BLaER1 treated with 17β-estradiol and CSF1 and Interleukin-3, amounts not matched to agents 10 nM and 100 nM (cell line): ENCODE results near the gene KCNC1.

Experiments used
- H3K27ac ChIP-seq, 11 experiments: shearing (Covaris generic); formaldehyde crosslinking; 2 replicates each; pipeline ENCODE4 v1.8.1; 2022
- H3K27me3 ChIP-seq, 11 experiments: shearing (Covaris generic); formaldehyde crosslinking; 2 replicates each; pipeline ENCODE4 v1.8.1; 2022
- H3K36me3 ChIP-seq, 11 experiments: shearing (Covaris generic); formaldehyde crosslinking; 2 replicates each; pipeline ENCODE4 v1.8.1; 2022
- H3K4me1 ChIP-seq, 10 experiments: shearing (Covaris generic); formaldehyde crosslinking; 2 replicates each; pipeline ENCODE4 v1.8.1; 2022
- H3K4me2 ChIP-seq, 11 experiments: shearing (Covaris generic); formaldehyde crosslinking; 2 replicates each; pipeline ENCODE4 v1.8.1; 2022
- H3K4me3 ChIP-seq, 10 experiments: shearing (Covaris generic); formaldehyde crosslinking; 2 replicates each; pipeline ENCODE4 v1.8.1; 2022
- H3K9ac ChIP-seq, 11 experiments: shearing (Covaris generic); formaldehyde crosslinking; 2 replicates each; pipeline ENCODE4 v1.8.1; 2022
- H3K9me3 ChIP-seq, 11 experiments: shearing (Covaris generic); formaldehyde crosslinking; replicated peaks in 1 of 11; 2 replicates each; pipeline ENCODE4 v1.8.1; 2022
- H4K20me1 ChIP-seq, 11 experiments: shearing (Covaris generic); formaldehyde crosslinking; 2 replicates each; pipeline ENCODE4 v1.8.1; 2022
- Cebpa-rat ChIP-seq, 11 experiments: shearing (Covaris generic); IDR thresholded peaks; 2 replicates each; pipeline ENCODE4 v1.8.1; 2022

Gene KCNC1

GRCh38 chr11:17831883-17832282 lies 97.3 kb downstream of the KCNC1 start:
- no peaks in the 10 kb centered on the region; a peak in 2 of 20 replicates for H3K4me1 ChIP-seq
- TF ChIP-seq Cebpa-rat (IDR thresholded peaks at IDR 0.05): no peak
- no peaks in the 10 kb centered on the region for H3K27me3 ChIP-seq
- H3K9ac ChIP-seq: no peak overlapping the region
- no peak overlapping the region for H3K4me2 ChIP-seq
- no peak overlapping the region for H3K4me3 ChIP-seq
- 0 out of 22 replicates have a peak, but pooled peaks cover 0 to 4% (median 0%) of the 10 kb centered on the region in 11 experiments for H3K9me3 ChIP-seq
- no peaks in the 10 kb centered on the region for H4K20me1 ChIP-seq
- H3K36me3 ChIP-seq: 0 out of 22 replicates have a peak, but pooled peaks cover 0 to 4% (median 0%) of the 10 kb centered on the region in 11 experiments
- H3K27ac ChIP-seq: no peak overlapping the region
